CD4-positive, alpha-beta T cell treated with Interleukin-1 beta for 1 hour (primary cell): ENCODE results near the gene BTBD19.
"Not testable (repeated sequence)": the region's sequence is repeated elsewhere in the genome, so short reads cannot be mapped to it uniquely, and the experiment has no call there.

Source experiments
- DNase-seq, 2 donors: peaks; one replicate each; pipeline ENCODE4 v3.0.0-alpha.2; 2020 to 2022

The BTBD19 gene

GRCh38 chr1:44788120-44788860 lies 20.0 kb upstream of the BTBD19 start, which contains the start of gene BEST4:
BEST4 (minus strand) TSS chr1:44788170; CDS start chr1:44787705, 465 bp downstream.
- DNase-seq = no peak

GRCh38 chr1:44790968-44791801 lies 17.1 kb upstream of the BTBD19 start:
- no peak for DNase-seq

GRCh38 chr1:44792736-44793502 lies 15.4 kb upstream of the BTBD19 start:
- no peak for DNase-seq

GRCh38 chr1:44797886-44798285 lies 10.4 kb upstream of the BTBD19 start:
- not testable (repeated sequence) for DNase-seq

- no peak for DNase-seq
These were observed 9.6 kb upstream of the BTBD19 start for GRCh38 chr1:44798481-44799365.

GRCh38 chr1:44799770-44800584 lies 8.3 kb upstream of the BTBD19 start, which contains the start of gene PLK3:
PLK3 (plus strand) TSS chr1:44800377; CDS start chr1:44800464, 87 bp downstream.
- peak; percentile 99 for DNase-seq

GRCh38 chr1:44801491-44802305 lies 6.6 kb upstream of the BTBD19 start:
- DNase-seq = peak; percentile 41 to 59

GRCh38 chr1:44802306-44803061 lies 5.8 kb upstream of the BTBD19 start:
- DNase-seq = peak; percentile 23 to 30

- no peak for DNase-seq
These were observed 5.3 kb upstream of the BTBD19 start for GRCh38 chr1:44803062-44803311.

GRCh38 chr1:44803312-44804095 lies 4.8 kb upstream of the BTBD19 start:
- no peak for DNase-seq

GRCh38 chr1:44805311-44806024 lies 2.9 kb upstream of the BTBD19 start:
- DNase-seq = peak in 1 of 2 donors; percentile 35

- DNase-seq = peak in 1 of 2 donors; percentile 42
These were observed 2.2 kb upstream of the BTBD19 start for GRCh38 chr1:44806025-44806703.

GRCh38 chr1:44806704-44807363 lies 1.5 kb upstream of the BTBD19 start, which contains the start of gene DYNLT4:
DYNLT4 (minus strand) TSS chr1:44807351; CDS start chr1:44806668, 683 bp downstream.
- peak in 1 of 2 donors; percentile 35 for DNase-seq

GRCh38 chr1:44807364-44808062 lies 810 bp upstream of the BTBD19 start:
- DNase-seq = peak; percentile 93 to 96

- DNase-seq = peak; percentile 91 to 92
These were observed 905 bp downstream of the BTBD19 start for GRCh38 chr1:44808938-44809917.
